PC-9 (cell line): ENCODE measurements around the gene EGFL6.

ENCODE experiments used
- EZH2 ChIP-seq: fragments of 200-600 bp; sonication (generic); IDR thresholded peaks from 2 replicates; pipeline ENCODE4 v1.8.0; 2017; ENCODE audit warnings: antibody characterized with exemption, low read depth
- TF ChIP-seq, protein P1 (sequence below): fragments of 200-600 bp; sonication (generic); conservative IDR thresholded peaks from 2 replicates; pipeline ENCODE4 v1.6.1; 2017; ENCODE audit warnings: mixed run types, antibody characterized with exemption, mild to moderate bottlenecking, moderate library complexity

GRCh38 chrX:13651150-13651549 is 81.7 kb downstream of the EGFL6 start:
- TF ChIP-seq, protein P1, sequence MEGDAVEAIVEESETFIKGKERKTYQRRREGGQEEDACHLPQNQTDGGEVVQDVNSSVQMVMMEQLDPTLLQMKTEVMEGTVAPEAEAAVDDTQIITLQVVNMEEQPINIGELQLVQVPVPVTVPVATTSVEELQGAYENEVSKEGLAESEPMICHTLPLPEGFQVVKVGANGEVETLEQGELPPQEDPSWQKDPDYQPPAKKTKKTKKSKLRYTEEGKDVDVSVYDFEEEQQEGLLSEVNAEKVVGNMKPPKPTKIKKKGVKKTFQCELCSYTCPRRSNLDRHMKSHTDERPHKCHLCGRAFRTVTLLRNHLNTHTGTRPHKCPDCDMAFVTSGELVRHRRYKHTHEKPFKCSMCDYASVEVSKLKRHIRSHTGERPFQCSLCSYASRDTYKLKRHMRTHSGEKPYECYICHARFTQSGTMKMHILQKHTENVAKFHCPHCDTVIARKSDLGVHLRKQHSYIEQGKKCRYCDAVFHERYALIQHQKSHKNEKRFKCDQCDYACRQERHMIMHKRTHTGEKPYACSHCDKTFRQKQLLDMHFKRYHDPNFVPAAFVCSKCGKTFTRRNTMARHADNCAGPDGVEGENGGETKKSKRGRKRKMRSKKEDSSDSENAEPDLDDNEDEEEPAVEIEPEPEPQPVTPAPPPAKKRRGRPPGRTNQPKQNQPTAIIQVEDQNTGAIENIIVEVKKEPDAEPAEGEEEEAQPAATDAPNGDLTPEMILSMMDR = no peak
- no peak for TF ChIP-seq EZH2
